ENCODE results near the gene KIF17.
"Not testable (repeated sequence)": the region's sequence is repeated elsewhere in the genome, so short reads cannot be mapped to it uniquely, and the experiment has no call there.

KIF17 gene

DNA sequence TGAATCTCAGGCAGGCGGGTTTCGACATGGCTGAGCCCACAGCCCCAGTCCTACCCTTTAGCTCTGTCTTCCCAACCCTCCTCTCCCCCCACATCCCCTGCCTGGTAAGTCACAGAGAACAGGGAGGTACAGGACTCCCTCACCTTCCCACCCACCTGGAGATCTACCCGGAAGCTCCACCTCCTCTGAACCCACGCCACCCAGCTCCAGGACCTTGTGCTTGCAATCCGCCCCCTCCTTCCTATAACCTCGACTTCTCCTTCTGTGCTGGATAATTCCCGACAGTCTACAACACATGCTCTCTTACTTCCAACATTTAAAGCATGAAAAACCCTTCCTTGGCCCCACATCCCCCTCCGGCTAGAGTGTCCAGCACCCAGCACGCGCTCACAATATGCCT is 22.3 kb downstream of the KIF17 start:
- in situ Hi-C loops (cut with MboI; ENCODE audit: low sequenced_read_pairs), result loop anchor here (10.0 kb wide), 1 partner anchor 509 kb away; no protein-coding TSS in a partner anchor

DNA sequence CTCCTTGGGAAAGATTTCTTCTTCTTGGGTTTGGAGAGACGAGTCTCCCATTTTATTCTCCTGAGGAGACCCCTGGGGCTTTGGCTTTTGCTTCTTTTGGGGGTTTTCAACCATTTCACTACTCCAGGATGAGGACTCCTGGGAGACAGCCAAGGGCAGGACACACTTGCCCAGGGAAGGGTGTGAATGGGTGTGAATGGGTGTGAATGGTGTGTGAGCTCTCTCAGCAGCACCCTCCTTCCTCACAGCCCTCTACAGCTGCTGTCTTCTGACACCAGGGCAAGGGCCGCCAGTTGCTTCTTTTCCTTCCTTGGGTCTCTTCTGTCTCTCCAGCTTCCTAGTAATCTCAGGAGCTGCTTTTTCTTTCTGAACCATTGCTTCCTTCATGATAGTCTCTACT is 24.2 kb downstream of the KIF17 start:
- in situ Hi-C loops (cut with MboI; ENCODE audit: low sequenced_read_pairs), result loop anchor here (10.0 kb wide), 1 partner anchor 511 kb away; no protein-coding TSS in a partner anchor

DNA sequence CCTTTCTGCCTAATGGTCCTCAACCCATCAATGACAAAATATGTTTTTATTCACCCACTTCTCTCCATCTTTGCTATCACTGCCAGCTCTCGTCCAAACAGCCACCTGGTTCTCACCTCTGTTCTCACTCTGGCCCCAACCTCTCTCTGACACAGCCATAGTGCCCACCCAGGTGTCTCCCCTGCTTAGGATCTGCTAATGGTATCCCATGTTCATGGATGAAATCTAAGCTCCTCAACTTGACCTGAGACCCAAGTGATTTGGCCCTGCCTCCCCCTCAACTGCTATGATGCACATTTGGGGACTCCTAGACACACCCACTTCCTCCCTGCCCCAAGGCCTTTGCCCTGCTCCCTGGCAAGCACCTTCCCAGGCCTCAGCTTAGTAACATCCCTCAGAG is 25.9 kb downstream of the KIF17 start:
- in situ Hi-C loops (cut with MboI; ENCODE audit: low sequenced_read_pairs), result loop anchor here (10.0 kb wide), 1 partner anchor 513 kb away; no protein-coding TSS in a partner anchor

DNA sequence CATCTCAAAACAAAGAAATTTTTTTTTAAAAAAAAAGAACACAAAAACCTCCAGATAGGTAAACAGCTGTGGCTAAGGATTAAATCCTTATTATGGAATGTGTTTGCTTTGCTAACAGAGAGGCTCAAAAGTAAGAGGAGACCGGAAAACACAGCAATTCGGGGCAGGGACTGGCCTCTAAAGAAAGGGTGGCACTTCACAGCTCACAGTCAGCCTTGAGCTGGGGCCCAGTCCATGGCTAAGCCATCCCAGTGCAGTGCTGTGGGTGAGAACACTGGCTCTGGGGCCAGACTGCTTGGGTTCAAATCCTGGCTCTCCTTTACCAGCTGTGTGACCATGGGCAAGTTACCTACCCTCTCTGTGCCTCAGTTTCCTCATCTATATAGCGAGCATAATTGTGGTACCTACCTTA is 28.2 kb downstream of the KIF17 start:
- in situ Hi-C loops (cut with MboI; ENCODE audit: low sequenced_read_pairs), result loop anchor here (10.0 kb wide), 1 partner anchor 515 kb away; no protein-coding TSS in a partner anchor

DNA sequence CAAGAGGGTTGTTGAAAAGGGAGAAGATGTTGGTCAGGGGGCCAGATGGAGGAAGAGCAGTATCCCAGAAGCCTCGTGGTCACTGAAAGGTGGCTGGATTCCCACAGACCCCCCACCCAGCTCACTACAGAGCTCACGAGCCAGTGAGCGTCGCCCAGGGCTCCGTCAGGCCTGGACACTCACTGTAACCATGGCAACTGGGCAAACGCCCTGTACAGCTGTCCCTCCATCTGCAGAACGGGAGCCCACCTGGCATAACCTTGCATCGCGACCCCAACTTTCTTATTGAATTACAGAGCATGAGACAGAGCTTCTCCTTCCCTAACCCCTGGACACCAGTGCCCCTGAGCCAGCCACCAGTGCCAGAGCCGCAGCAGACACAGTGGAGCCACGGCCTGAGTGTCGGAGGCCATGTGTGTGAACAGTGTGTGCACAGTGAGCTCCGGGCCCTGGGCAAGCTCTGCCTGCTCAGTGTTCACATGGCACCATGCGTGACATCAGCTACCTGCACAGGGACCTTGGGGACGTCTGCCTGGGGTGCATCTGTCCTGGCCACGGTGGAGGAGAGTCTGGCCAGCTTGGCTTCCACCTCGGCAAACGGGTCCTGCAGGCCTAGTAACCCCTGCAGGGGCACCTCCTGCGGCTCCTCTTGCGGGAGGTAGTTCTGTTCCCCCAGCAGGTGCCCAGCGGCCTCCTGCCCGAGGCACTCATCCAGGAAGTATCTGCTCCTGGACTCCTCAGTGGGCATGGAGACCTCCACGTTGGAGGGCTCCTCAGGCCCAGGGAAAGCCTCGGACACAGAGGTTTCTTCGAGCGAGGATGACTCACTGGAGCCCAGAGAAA is 30.7 kb downstream of the KIF17 start:
- in situ Hi-C loops (cut with MboI; ENCODE audit: low sequenced_read_pairs), result no loop called here

DNA sequence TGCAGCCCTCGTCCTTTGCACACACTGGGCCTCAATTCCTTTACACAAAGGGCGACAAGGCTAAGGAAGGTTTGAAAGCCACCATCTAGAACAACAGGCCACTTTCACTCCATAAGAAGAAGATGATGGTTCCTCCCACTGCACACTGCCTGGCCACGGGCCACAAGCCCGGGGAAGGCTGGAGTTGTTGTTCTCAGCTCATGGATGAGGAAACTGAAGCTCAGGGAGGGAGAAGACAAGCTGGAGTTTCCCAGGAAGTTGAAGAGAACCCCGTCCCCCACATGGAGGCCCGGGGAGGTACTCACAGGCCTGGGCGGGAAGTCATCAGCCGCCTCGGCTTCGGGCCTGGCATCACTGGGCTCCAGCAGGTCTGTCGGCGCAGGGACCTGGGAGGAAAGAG is 32.1 kb downstream of the KIF17 start:
- in situ Hi-C loops (cut with MboI; ENCODE audit: low sequenced_read_pairs), result no loop called here

DNA sequence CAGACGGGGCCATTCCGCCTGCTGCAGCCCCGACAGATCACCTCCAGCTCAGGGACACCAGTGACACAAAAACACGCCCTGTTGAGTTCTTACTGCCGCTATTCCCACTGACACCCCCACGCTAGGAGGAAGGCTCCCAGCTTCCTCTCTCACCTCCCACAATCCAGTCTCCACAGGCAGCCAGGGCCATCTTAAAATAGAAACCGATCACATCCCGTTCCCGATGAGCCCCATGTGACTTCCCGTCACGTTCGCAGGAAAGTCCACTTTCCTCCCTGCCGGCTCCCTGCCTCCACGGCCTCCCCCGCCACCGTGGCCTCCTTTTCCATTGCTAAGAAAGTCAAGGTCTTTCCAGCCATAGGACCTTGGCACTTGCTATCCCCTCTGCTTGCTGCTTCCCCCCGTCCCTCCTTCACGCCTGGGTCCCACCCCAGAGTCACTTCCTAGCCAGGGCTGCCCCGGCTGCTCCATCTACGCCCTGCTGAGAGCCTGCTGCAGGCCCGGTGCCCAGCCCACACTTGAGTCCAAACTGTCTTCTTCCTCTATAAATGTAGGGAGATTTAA is 32.6 kb downstream of the KIF17 start:
- in situ Hi-C loops (cut with MboI; ENCODE audit: low sequenced_read_pairs), result no loop called here

DNA sequence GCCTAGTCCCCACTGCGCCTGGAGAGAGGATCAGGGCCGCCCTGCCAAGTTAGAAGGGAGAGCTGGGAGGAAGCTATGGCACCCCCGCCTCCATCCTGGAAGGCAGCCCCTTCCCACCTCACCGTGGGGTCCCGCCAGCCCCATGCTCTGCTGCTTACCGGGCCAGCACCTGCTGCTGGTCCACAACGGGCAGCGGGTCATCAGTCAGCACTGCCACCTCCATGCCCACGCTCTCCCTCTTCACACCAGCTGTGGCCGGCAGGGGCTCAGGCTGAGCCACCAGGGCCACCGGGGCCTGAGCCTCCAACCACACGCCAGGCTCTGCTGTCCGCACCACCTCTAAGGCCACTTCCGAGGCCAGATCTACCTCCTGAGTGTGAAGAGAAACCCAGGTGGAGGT is 33.2 kb downstream of the KIF17 start:
- in situ Hi-C loops (cut with MboI; ENCODE audit: low sequenced_read_pairs), result no loop called here

DNA sequence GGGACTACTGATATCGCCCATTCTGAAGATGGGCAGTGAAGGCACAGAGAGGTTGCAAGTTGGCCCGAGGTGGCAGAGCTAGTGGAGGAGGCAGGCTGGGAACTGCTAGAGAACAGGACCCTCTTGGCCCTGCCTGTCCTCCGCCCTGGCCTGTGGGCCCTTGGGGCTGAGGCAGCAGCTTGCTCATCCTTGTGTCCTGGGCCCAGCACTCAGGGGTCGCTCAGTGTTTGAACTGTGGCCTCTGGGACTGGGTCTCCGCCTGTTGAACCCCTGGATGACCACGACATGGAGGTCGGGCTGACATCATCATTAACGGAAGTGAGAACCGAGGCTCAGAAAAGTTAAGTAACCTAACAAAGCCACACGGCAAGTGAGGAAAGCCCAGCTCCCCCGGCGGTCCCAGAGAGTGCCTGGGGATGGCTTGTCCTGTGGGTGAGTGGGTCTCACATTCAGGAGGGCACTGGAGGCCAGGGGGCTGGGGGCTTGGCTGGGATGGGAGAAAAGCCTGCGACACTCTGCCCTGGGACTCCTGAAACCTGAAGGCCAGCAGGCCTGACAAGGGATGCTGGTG is 33.7 kb downstream of the KIF17 start:
- in situ Hi-C loops (cut with MboI; ENCODE audit: low sequenced_read_pairs), result no loop called here

DNA sequence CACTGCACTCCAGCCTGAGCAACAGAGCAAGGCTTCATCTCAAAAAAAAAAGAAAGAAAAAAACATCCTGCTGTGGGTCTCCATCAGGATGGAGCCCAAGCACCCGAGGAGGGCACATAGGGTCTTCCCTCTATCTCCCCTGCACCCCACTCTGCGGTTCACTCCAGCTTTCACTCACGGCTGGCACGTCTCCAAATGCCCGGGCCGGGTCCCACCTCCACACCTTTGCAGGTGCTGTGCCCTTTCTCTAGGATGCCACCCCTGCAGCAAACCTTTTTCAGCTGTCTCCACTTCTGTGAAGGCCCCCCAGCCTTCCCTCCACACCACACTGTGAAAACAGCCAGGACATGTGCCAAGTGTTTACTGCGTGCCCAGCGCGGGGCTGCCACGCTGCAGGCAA is 34.2 kb downstream of the KIF17 start:
- in situ Hi-C loops (cut with MboI; ENCODE audit: low sequenced_read_pairs), result no loop called here

DNA sequence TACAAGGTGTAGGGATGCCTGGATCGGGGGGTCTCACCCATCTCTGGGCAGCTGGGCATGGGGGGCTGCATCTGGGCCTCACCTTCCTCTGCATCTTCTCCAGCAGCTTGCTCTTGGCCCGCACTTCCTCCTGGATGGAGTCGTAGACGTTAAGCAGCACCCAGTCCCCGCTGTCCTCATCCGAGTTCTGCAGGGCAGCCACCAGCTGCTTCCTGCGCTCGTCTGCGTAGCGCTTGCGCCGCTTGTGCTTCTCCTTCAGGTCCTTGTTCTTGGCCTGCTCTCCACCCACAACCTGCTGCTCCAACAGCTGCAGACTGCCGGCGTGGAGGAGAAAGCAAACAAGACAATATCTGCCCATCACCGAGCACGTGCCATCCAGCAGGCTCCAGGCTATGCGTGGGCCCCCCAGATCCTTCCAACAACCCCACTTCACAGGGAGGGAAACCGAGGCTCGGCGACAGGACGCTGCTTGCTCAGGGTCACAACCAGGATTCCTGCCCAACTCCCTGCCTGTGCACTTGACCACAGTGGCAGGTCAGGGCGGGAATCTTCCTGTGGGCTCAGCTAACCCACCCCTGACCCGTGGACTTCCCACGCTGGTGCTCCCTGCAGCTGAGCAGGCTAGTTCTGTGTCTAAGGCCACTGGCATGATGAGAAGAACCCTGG is 35.1 kb downstream of the KIF17 start:
- in situ Hi-C loops (cut with MboI; ENCODE audit: low sequenced_read_pairs), result no loop called here

DNA sequence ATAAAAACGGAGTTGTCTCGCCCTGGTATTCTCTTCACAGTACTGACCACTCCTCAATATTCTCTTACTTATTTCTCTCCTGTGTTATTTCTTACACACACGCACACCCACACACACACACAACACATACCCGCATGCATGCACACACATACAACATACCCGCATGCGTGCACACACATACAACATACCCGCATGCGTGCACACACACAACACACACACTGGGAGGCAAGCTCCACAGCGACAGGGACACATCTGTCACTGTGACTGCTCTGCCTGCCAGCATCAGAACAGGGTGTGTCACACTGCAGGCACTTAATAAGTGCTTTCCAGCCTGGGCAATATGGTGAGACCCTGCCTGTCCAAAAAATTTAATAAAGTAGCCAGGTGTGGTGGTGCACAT is 35.8 kb downstream of the KIF17 start:
- in situ Hi-C loops (cut with MboI; ENCODE audit: low sequenced_read_pairs), result no loop called here

DNA sequence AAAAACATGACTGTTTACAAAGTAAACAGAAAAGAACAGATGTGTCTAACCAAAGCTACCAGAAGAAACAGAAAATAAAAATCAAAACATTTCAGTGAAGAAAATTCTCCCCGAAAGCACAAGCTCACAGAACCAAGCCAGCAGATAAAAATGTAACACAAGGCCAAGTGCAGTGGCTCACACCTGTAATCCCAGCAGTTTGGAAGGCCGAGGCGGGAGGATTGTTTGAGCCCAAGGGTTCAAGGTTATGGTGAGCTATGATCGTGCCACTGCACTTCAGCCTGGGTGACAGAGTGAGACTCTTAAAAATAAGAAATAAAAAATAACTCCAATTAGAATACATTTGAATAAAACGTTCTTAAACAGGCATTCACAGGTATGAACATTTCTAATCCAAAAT is 37.5 kb downstream of the KIF17 start:
- in situ Hi-C loops (cut with MboI; ENCODE audit: low sequenced_read_pairs), result no loop called here

DNA sequence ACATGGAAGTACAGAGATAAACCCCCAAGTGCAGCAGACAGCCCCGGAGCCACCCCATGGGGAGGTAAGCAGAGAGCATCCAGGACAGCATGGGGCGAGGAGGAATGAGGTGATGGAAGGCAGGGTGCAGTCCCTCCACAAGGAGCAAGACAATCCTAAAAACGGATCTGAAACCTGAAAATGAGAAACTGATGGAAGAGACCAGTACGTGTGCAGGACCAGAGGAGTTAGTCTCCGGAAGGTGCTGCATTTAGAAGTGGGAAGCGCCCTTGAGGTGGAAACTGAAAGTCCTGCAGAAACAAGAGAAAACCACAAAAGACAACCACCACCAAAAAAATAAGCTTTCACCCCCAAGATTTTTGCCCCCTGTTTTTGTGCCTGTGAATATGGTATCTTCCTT is 39.2 kb downstream of the KIF17 start:
- in situ Hi-C loops (cut with MboI; ENCODE audit: low sequenced_read_pairs), result no loop called here

DNA sequence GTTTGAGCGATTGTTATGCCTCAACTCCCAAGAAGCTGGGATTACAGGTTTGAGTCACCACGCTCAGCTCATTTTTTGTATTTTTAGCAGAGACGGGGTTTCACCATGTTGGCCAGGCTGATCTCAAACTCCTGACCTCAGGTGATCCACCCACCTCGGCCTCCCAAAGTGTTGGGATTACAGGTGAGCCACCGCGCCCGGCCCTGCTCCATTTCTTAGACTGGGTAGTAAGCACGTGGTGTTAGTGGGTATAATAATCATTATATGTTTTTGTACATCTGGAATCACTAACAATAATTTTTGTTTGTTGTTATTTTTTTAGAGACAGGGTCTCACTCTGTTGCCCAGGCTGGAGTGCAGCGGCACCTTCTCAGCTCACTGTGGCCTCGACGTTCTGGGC is 44.2 kb downstream of the KIF17 start:
- in situ Hi-C loops (cut with MboI; ENCODE audit: low sequenced_read_pairs), result not testable (repeated sequence)

DNA sequence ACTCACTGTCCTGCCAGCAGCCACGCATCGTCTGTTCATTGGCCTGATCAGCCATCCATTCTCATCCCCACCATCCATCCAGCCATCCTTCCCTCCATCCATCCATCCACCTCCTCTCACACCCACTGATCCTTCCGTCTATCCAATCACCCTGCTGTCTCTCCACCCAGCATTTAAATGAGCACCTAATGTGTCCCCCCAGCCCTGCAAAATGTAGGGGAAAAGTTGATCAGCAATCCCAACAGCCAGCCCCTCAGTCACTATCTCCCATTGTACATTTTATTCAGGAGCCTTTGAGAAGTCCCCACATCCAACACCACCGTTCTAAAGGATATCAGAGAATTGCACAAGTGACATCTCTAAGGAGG is 45.6 kb downstream of the KIF17 start:
- in situ Hi-C loops (cut with MboI; ENCODE audit: low sequenced_read_pairs), result no loop called here

DNA sequence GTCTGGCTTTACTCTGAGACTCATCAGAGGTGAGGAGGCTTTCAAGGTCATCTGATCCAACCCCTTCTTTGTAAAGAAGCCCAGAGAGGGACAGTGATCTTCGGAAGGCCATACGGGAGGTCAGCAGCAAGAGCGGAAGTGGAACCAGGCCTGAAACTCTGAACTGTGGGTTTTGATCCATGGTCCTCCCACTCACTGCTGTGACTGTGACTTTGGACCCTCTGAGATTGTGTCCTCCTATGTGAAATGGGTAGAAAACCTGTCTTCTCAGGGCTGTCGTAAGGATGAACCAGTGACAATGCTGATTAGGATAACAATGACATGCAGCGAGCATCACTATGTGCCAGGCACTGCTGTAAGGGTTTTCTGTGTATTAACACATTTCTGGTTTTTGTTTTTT is 46.9 kb downstream of the KIF17 start:
- in situ Hi-C loops (cut with MboI; ENCODE audit: low sequenced_read_pairs), result no loop called here

DNA sequence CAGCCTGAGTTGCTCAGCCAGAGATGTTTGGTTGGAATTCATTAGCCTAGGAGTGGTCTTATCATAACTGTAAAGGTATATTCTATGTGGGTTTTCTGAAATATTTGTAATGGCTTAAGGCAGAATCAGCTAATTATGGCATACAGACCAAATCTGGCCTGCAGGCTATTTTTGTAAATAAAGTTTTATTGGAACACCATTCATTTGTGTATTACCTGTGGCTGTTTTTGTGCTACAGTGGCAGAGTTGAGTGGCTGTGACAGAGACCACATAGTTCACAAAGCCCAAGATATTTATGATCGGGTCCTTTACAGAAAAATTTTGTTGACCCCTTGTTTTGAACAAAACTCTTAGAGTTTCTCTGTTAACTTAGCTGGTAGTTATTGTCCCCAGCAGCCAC is 49.2 kb downstream of the KIF17 start:
- in situ Hi-C loops (cut with MboI; ENCODE audit: low sequenced_read_pairs), result no loop called here

DNA sequence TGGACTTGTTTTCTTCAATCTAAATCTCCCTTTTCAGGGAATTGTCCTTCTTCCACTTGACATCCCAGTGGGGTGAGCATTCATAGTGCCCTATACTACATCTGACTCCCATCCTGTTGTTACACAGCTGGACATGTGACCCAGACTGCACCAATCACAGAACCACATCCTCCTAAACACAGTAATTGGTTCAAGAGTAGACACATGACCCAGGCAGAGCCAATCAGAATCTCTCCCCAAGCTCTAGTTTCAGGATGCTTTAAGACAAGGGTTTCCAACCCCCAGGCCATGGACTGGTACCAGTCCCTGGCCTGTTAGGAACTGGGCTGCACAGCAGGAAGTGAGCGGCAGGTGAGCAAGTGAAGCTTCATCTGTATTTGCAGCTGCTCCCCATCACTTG is 51.0 kb downstream of the KIF17 start:
- in situ Hi-C loops (cut with MboI; ENCODE audit: low sequenced_read_pairs), result no loop called here

DNA sequence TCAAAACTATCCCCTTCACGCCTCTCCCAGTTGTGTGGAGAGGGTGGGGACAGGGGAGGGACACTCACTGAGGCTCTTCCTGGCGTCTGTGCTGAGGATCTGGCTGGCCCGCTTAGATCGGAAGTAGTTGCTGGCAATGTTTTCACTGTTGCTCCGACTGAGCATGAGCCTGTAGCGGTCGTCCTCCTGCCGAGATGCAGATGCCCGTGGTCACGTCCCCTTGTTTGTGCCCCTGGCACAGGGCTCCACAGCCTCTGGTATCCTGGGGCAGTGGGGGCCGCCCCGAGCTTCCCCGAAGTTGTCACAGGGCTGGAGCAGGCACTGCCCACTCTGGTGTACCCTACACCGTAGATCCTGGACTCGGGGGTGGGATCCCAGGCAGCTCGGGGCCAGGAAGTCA is 51.7 kb downstream of the KIF17 start:
- in situ Hi-C loops (cut with MboI; ENCODE audit: low sequenced_read_pairs), result no loop called here

DNA sequence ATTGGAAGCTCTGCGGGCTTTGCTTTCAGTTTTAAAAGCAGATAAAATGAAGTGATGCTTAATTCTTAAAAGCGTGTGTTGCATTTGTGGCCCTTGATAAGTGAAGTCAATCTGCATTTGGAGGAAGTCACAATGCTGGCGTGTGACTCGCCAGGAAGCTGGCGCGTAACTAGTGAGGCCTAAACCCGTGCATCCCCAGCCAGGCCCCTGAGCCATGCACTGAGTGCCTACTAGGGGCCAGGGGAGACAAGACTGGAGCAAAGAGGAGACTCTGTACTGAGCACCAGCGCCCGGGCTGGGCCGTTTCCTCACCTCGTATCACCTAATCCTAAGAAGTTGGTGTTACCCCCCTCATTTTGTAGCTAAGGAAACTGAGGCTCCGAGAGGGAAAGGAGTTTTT is 52.1 kb downstream of the KIF17 start:
- in situ Hi-C loops (cut with MboI; ENCODE audit: low sequenced_read_pairs), result no loop called here
